Measurements from ENCODE around the gene KCNJ11.

DNA sequence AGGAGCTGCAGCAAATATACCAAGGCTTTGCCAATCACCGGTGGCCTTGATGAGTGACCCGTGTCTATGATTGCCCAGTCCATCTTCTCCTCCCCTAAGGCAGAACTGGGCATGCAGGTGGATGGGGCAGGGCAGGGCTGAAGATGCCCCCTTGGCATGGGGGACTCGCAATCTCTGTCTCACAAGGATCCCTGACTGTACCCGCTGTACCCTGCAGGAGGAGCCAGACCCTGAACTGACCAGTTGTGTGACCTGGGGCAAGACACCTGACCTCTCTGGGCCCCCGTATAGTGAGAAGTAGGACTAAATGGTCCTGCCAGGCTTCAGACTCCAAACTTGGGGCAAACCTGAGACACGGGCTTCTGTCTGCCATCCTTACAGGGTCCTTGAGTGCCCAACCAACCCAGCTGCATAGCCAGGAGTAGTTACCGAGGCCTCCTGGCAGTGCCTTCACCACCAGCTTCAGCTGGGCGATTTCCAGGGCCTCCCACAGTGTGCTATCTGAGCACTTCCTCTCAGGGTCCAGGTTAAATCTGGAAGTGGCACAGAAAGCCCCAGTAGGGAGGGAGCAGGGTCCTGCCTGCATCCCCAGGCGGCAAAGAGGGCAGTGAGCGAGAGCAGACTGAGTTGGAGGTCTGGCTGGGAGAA is 6.4 kb upstream of the KCNJ11 start:
- TF ChIP-seq TAF1 (IDR thresholded peaks at IDR 0.05; ENCODE audit: low read depth), result no peak
- TF ChIP-seq, protein P1, sequence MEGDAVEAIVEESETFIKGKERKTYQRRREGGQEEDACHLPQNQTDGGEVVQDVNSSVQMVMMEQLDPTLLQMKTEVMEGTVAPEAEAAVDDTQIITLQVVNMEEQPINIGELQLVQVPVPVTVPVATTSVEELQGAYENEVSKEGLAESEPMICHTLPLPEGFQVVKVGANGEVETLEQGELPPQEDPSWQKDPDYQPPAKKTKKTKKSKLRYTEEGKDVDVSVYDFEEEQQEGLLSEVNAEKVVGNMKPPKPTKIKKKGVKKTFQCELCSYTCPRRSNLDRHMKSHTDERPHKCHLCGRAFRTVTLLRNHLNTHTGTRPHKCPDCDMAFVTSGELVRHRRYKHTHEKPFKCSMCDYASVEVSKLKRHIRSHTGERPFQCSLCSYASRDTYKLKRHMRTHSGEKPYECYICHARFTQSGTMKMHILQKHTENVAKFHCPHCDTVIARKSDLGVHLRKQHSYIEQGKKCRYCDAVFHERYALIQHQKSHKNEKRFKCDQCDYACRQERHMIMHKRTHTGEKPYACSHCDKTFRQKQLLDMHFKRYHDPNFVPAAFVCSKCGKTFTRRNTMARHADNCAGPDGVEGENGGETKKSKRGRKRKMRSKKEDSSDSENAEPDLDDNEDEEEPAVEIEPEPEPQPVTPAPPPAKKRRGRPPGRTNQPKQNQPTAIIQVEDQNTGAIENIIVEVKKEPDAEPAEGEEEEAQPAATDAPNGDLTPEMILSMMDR (IDR thresholded peaks at IDR 0.05; ENCODE audit: poor library complexity, severe bottlenecking), result no peak

All from neural cell (in vitro differentiated cells).